MCF 10A (cell line): ENCODE measurements around the gene C12orf43. TPM values are rescaled to one million over a fixed set of nuclear protein-coding genes. Genes with fewer than 3 reads are reported as not detected.

ENCODE experiments used
- BruUV-seq: library from RNA; stranded (reverse); fragments of 400-500 nt; replicated peaks from 2 replicates; lab custom pipeline; 2021; lab: Mats Ljungman, UMichigan
- CTCF ChIA-PET: fragments of 300-600 bp; sonication (Branson Sonifier 250); formaldehyde crosslinking; extraction: SDS; loops from one replicate; lab custom pipeline; 2021; ENCODE audit warnings: antibody characterized with exemption, inconsistent platforms; lab: Yijun Ruan, JAX
- POLR2A ChIA-PET: fragments of 300-600, 350-650 bp; sonication (Branson Sonifier 250); formaldehyde crosslinking; extraction: SDS; loops from one replicate; lab custom pipeline; 2020; ENCODE audit warnings: antibody characterized with exemption, inconsistent platforms; lab: Yijun Ruan, JAX
- DNase-seq: peaks from one replicate; pipeline ENCODE4 v3.0.0-alpha.2; 2018; ENCODE audit not compliant: unreplicated experiment
- H3K27ac Mint-ChIP-seq: one replicate; pipeline ENCODE4 v1.8.0; 2022; ENCODE audit warnings: mild to moderate bottlenecking, low read depth, mixed read lengths; ENCODE audit not compliant: unreplicated experiment
- H3K27me3 Mint-ChIP-seq: one replicate; pipeline ENCODE4 v1.8.0; 2022; ENCODE audit warnings: mixed read lengths; ENCODE audit not compliant: insufficient read depth, unreplicated experiment
- H3K36me3 Mint-ChIP-seq: one replicate; pipeline ENCODE4 v1.8.0; 2022; ENCODE audit warnings: mild to moderate bottlenecking, moderate library complexity, mixed read lengths; ENCODE audit not compliant: insufficient read depth, unreplicated experiment
- H3K4me1 Mint-ChIP-seq: one replicate; pipeline ENCODE4 v1.8.0; 2022; ENCODE audit warnings: mixed read lengths; ENCODE audit not compliant: insufficient read depth, unreplicated experiment
- H3K4me3 Mint-ChIP-seq: one replicate; pipeline ENCODE4 v1.8.0; 2022; ENCODE audit warnings: mild to moderate bottlenecking, moderate library complexity, mixed read lengths; ENCODE audit not compliant: unreplicated experiment
- H3K9me3 Mint-ChIP-seq: one replicate; pipeline ENCODE4 v1.8.0; 2022; ENCODE audit warnings: mixed read lengths; ENCODE audit not compliant: unreplicated experiment
- CTCF ChIP-seq: fragments of 200-600 bp; IDR thresholded peaks from one replicate; pipeline ENCODE4 v1.8.0; 2022; ENCODE audit warnings: antibody characterized with exemption, mild to moderate bottlenecking; ENCODE audit not compliant: unreplicated experiment
- intact Hi-C: fragments of 100-400 bp; cut with micrococcal nuclease; formaldehyde crosslinking; loops from 2 replicates; pipeline ENCODE4 v1.14.1; 2022
- total RNA-seq: library from RNA; stranded (reverse); gene quantifications from 2 replicates; pipeline ENCODE4 v1.2.3, GENCODE V29; 2022

Gene C12orf43
- total RNA-seq, 1 experiment from 2014 or later, result 18.9 TPM

GRCh38 chr12:120981407-120981941, 34.8 kb downstream of the C12orf43 start:
- ChIA-PET CTCF (interaction anchor here (0.7 to 2.4 kb wide), 6 partner anchors 10 to 398 kb away, joined by 3 to 14 read pairs (median 3); no protein-coding TSS in a partner anchor), POLR2A (interaction anchor here (0.7 to 1.0 kb wide), 3 partner anchors 27 to 117 kb away, joined by 3 read pairs; no protein-coding TSS in a partner anchor)
- Mint-ChIP-seq H3K27me3 (peaks cover 13% of the 10 kb centered on the region), H3K4me1 (peaks cover 4% of the 10 kb centered on the region), H3K36me3 (no peaks in the 10 kb centered on the region), H3K9me3 (no peaks in the 10 kb centered on the region), H3K27ac (no peak overlapping the region), H3K4me3 (no peak overlapping the region)
- no peak for DNase-seq
- BruUV-seq, result no TSS peak
- TF ChIP-seq CTCF, result no peak
- intact Hi-C loops, result no loop called here

- intact Hi-C loops, result no loop called here
- CTCF ChIA-PET, result interaction anchor here (0.7 to 2.4 kb wide), 6 partner anchors 9 to 398 kb away, joined by 3 to 14 read pairs (median 3); no protein-coding TSS in a partner anchor
- H3K27ac Mint-ChIP-seq, result no peak overlapping the region
- POLR2A ChIA-PET, result interaction anchor here (1.0 kb wide), 1 partner anchor 26 kb away, joined by 3 read pairs; no protein-coding TSS in a partner anchor
- no peaks in the 10 kb centered on the region for H3K36me3 Mint-ChIP-seq
- no peak for DNase-seq
- BruUV-seq, result no TSS peak
- no peaks in the 10 kb centered on the region for H3K9me3 Mint-ChIP-seq
- TF ChIP-seq CTCF, result no peak
- peaks cover 4% of the 10 kb centered on the region for H3K4me1 Mint-ChIP-seq
- no peak overlapping the region for H3K4me3 Mint-ChIP-seq
- H3K27me3 Mint-ChIP-seq, result peaks cover 13% of the 10 kb centered on the region
These were observed 35.4 kb downstream of the C12orf43 start for GRCh38 chr12:120980800-120981368.

- Mint-ChIP-seq H3K27ac (no peak overlapping the region), H3K27me3 (peaks cover 13% of the 10 kb centered on the region), H3K36me3 (no peaks in the 10 kb centered on the region), H3K4me3 (no peak overlapping the region), H3K4me1 (peaks cover 4% of the 10 kb centered on the region), H3K9me3 (no peaks in the 10 kb centered on the region)
- no peak for TF ChIP-seq CTCF
- CTCF ChIA-PET, result interaction anchor here (0.7 to 2.4 kb wide), 2 partner anchors 8 to 333 kb away, joined by 3 to 14 read pairs; no protein-coding TSS in a partner anchor
- POLR2A ChIA-PET, result interaction anchor here (1.0 kb wide), 1 partner anchor 25 kb away, joined by 3 read pairs; no protein-coding TSS in a partner anchor
- BruUV-seq, result no TSS peak
- intact Hi-C loops, result loop anchor here (10.0 kb wide), 1 partner anchor 545 kb away; the partner anchor contains the start of gene COX6A1
- DNase-seq, result no peak
These were observed 36.2 kb downstream of the C12orf43 start for GRCh38 chr12:120979862-120980696.
